Hematopoietic multipotent progenitor cell treated with erythropoietin and hydrocortisone succinate and interleukin-3 and kit ligand, for 6 days (in vitro differentiated cells): ENCODE results near the gene FXYD5.
A peak's percentile ranks its signal among the peaks of the same experiment; 100 is the strongest.
"Not testable (repeated sequence)": the region's sequence is repeated elsewhere in the genome, so short reads cannot be mapped to it uniquely, and the experiment has no call there.

Source experiments
- DNase-seq: peaks from one replicate; pipeline ENCODE4 v3.0.0-alpha.2; 2015

FXYD5 gene

GRCh38 chr19:35120492-35120891, 34.0 kb upstream of the FXYD5 start:
- no peak for DNase-seq

GRCh38 chr19:35120898-35121297, 33.6 kb upstream of the FXYD5 start:
- no peak for DNase-seq

GRCh38 chr19:35122687-35123551, 31.6 kb upstream of the FXYD5 start:
- DNase-seq, result no peak

- DNase-seq, result peak; percentile 48
Observed at GRCh38 chr19:35123573-35123972, 31.0 kb upstream of the FXYD5 start.

- peak; percentile 95 for DNase-seq
Observed at GRCh38 chr19:35124098-35125060, 30.2 kb upstream of the FXYD5 start.

- no peak for DNase-seq
Observed at GRCh38 chr19:35125270-35125717, 29.2 kb upstream of the FXYD5 start.

- DNase-seq, result no peak
Observed at GRCh38 chr19:35125749-35126623, 28.5 kb upstream of the FXYD5 start.

GRCh38 chr19:35126624-35126959, 27.9 kb upstream of the FXYD5 start:
- DNase-seq, result no peak

GRCh38 chr19:35127871-35128270, 26.7 kb upstream of the FXYD5 start:
- no peak for DNase-seq

- no peak for DNase-seq
Observed at GRCh38 chr19:35128398-35129057, 26.0 kb upstream of the FXYD5 start.

- DNase-seq, result not testable (repeated sequence)
Observed at GRCh38 chr19:35129724-35130274, 24.7 kb upstream of the FXYD5 start.

- DNase-seq, result no peak
Observed at GRCh38 chr19:35130761-35131720, 23.5 kb upstream of the FXYD5 start.

GRCh38 chr19:35132254-35132653, 22.3 kb upstream of the FXYD5 start:
- no peak for DNase-seq

- no peak for DNase-seq
Observed at GRCh38 chr19:35133826-35134225, 20.7 kb upstream of the FXYD5 start.

GRCh38 chr19:35134601-35135242, 19.8 kb upstream of the FXYD5 start, which contains the start of gene LGI4:
TSS of gene LGI4 (minus strand) at chr19:35135059. CDS start at chr19:35134680, 379 bp downstream.
- DNase-seq, result no peak

- peak; percentile 83 for DNase-seq
Observed at GRCh38 chr19:35135389-35135909, 19.1 kb upstream of the FXYD5 start.

- DNase-seq, result no peak
Observed at GRCh38 chr19:35136231-35136630, 18.3 kb upstream of the FXYD5 start.

- DNase-seq, result no peak
Observed at GRCh38 chr19:35136977-35137702, 17.4 kb upstream of the FXYD5 start.
